DND-41 (cell line): ENCODE measurements around the gene RASD1.

ENCODE experiments used
- CTCF ChIP-seq: IDR thresholded peaks from 2 replicates; pipeline ENCODE4 v1.5.1; 2012; ENCODE audit warnings: borderline replicate concordance, low read length, moderate library complexity, mild to moderate bottlenecking; ENCODE audit not compliant: poor library complexity, severe bottlenecking; ENCODE audit errors: extremely low read depth
- EZH2 ChIP-seq: IDR thresholded peaks from 3 replicates; pipeline ENCODE4 v1.6.1; 2012; ENCODE audit warnings: borderline replicate concordance, low read depth, mild to moderate bottlenecking, moderate library complexity, low read length, inconsistent platforms; ENCODE audit not compliant: severe bottlenecking

- TF ChIP-seq CTCF (no peak), EZH2 (no peak)
Observed at GRCh38 chr17:17491546-17491988, 4.6 kb downstream of the RASD1 start.
